Lung (tissue), 12 donors: ENCODE results near the gene HARBI1. TPM values are rescaled to one million over a fixed set of nuclear protein-coding genes. Genes with fewer than 3 reads are reported as not detected.
A peak's percentile ranks its signal among the peaks of the same experiment; 100 is the strongest.

Experiments
- ATAC-seq: fragments of 200-7000 bp; cut with Tn5 transposase; one replicate; pipeline ENCODE4 v1.9.1; 2020; ENCODE audit warnings: moderate number of reproducible peaks; ENCODE audit not compliant: insufficient read depth, low FRiP score
- DNase-seq, 3 donors: peaks; one replicate each; pipeline ENCODE4 v3.0.0-alpha.2; 2013 to 2017
- H3K27ac ChIP-seq, 2 donors: one replicate each; pipeline ENCODE4 v1.5.1; 2013; ENCODE audit warnings: mild to moderate bottlenecking in 2 of 2, moderate library complexity in 2 of 2, control low read depth in 1 of 2, inconsistent platforms in 1 of 2, low read depth in 1 of 2, low read length in 1 of 2
- H3K27me3 ChIP-seq, 3 donors: one replicate each; pipeline ENCODE4 v1.5.1; 2013; ENCODE audit warnings: low read length in 2 of 3; ENCODE audit not compliant: control insufficient read depth in 3 of 3, insufficient read depth in 3 of 3
- H3K36me3 ChIP-seq, 4 donors: one replicate each; pipeline ENCODE4 v1.5.1; 2013; ENCODE audit warnings: low read length in 4 of 4, mild to moderate bottlenecking in 1 of 4, moderate library complexity in 1 of 4; ENCODE audit not compliant: control insufficient read depth in 4 of 4, insufficient read depth in 4 of 4
- H3K4me1 ChIP-seq, 5 donors: one replicate each; pipeline ENCODE4 v1.5.1; 2013; ENCODE audit warnings: low read length in 5 of 5, mild to moderate bottlenecking in 2 of 5, moderate library complexity in 1 of 5; ENCODE audit not compliant: control insufficient read depth in 5 of 5, insufficient read depth in 5 of 5
- H3K4me3 ChIP-seq: one replicate; pipeline ENCODE4 v1.5.1; 2013; ENCODE audit warnings: mild to moderate bottlenecking, control low read depth, moderate library complexity
- H3K9ac ChIP-seq, 2 donors: one replicate each; pipeline ENCODE4 v1.5.1; 2013; ENCODE audit warnings: low read length in 2 of 2, control low read depth in 1 of 2; ENCODE audit not compliant: insufficient read depth in 1 of 2
- H3K9me3 ChIP-seq, 4 donors: one replicate each; pipeline ENCODE4 v1.5.1; 2013; ENCODE audit warnings: low read length in 3 of 4, mild to moderate bottlenecking in 1 of 4, moderate library complexity in 1 of 4; ENCODE audit not compliant: control insufficient read depth in 4 of 4, insufficient read depth in 3 of 4
- WGBS, 2 donors: extraction: QIAGEN DNeasy Blood & Tissue Kit; methylation state at CpG; one replicate each; pipeline ENCODE4 v1.1.7; 2013; 5-methylcytosine and 5-hydroxymethylcytosine counted together
- polyA plus RNA-seq, 2 donors: library from polyadenylated mRNA; stranded (reverse); fragments of 200-250 nt; gene quantifications; one replicate each; pipeline ENCODE4 v1.2.1, GENCODE V29; 2013
- total RNA-seq, 2 donors: library from RNA; depleted of rRNA in 1 of 2; stranded (reverse); fragments of >200 nt in 1 of 2; gene quantifications; one replicate each; pipeline ENCODE4 v1.2.1, GENCODE V29; 2014 to 2021
- TF ChIP-seq, protein P1 (sequence below): IDR thresholded peaks from 2 replicates; pipeline ENCODE4 v1.5.1; 2012; ENCODE audit warnings: mild to moderate bottlenecking; ENCODE audit errors: control extremely low read depth, extremely low read depth
- donor health status: control.
- donor health status: control.
- donor health status: Bipolar disorder and iron deficiency.
- donor health status: healthy.
- donor health status: DM: yes; HTN: yes; CAD: no.

Gene HARBI1
- total and polyA plus RNA-seq, 4 donors = 1.4 to 5.2 (median 3.6) TPM

DNA sequence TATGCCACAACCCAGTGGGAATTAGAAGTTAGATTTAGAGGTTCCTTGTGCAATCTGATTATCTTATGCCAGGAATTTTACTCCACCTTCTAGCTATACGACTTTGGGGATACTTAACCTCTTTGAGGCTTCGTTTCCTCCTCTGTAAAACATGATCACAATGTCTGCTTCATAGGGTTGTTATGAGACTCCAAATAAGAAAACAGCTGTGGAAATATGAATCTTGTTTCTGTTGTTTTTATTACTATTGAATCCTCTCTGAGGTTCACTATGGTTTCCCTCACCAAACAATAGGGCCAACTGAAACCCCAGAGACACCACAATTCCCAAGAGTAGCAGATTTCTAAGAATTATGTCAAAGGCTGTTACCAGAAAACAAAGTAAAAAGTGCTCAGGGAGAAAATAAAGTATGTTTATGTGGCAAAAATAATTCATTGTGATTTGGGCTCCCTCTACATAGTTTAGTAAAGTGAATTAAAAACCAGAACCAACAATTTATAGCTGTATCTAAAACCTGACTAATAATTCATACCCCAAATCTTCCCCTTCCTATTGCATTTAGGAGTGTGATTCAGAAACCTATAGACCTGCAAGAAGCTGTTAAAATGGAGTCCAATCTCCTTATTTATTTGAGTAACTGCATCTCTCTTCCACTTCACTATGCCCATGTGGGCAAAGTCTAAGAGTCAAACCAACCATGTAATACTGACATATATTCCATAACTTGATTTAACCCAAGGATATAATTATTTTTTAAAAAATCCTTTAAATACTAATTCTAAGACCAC lies 61.6 kb downstream of the HARBI1 start:
- H3K27ac ChIP-seq = peak overlapping the region in 1 of 2 donors; percentile 2
- 46 to 63% methylated on average over 2 of the region's 2 CpGs for WGBS, 2 donors
- TF ChIP-seq, protein P1, sequence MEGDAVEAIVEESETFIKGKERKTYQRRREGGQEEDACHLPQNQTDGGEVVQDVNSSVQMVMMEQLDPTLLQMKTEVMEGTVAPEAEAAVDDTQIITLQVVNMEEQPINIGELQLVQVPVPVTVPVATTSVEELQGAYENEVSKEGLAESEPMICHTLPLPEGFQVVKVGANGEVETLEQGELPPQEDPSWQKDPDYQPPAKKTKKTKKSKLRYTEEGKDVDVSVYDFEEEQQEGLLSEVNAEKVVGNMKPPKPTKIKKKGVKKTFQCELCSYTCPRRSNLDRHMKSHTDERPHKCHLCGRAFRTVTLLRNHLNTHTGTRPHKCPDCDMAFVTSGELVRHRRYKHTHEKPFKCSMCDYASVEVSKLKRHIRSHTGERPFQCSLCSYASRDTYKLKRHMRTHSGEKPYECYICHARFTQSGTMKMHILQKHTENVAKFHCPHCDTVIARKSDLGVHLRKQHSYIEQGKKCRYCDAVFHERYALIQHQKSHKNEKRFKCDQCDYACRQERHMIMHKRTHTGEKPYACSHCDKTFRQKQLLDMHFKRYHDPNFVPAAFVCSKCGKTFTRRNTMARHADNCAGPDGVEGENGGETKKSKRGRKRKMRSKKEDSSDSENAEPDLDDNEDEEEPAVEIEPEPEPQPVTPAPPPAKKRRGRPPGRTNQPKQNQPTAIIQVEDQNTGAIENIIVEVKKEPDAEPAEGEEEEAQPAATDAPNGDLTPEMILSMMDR = no peak
- no peaks in the 10 kb centered on the region for H3K9me3 ChIP-seq
- H3K9ac ChIP-seq = no peak overlapping the region
- H3K4me3 ChIP-seq = no peak overlapping the region
- H3K27me3 ChIP-seq = no peaks in the 10 kb centered on the region
- H3K4me1 ChIP-seq = peaks cover 0 to 27% (median 10%) of the 10 kb centered on the region in 5 donors
- DNase-seq (no peak), ATAC-seq (no peak)
- H3K36me3 ChIP-seq = no peaks in the 10 kb centered on the region

DNA sequence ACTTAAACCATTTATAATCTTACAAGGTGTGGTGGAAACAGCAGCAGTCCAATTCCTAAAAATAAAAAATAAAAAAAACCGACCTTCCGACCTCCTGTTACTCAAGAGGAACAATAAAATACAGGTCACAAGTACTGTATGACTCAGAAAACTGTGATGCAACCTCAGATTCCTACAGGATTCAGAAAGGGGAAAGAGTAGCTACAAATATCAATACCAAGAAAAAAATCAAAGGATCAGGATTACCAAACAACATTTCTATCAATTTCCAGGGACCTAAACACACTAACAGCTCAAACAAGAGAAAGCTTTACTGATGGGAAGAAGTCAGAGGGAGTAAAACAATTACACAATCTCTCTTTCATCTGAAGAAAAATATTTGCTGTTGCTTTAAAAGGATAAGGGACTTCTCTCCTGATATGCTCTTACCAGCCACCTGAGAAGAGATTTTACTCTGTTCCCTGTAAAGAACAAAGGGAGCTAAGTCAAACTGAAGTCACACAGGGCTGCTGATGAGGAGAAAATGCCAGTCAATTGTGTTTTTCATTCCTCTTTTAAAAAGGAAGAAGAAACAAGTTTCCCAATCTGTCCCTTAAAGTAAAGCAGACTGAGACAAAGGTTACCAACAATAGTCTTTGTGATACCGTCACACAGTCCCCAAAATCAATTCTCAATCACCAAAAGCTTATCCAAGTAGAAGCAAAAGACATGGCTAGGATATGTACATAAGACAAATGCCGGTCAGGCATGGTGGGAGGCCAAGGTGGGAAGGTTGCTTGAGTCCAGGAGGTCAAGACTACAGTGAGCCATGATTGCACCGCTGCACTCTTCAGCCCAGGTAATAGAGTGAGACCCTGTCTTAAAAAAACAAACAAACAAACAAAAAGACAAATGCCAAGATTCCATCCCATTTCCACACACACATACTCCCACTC lies 62.5 kb downstream of the HARBI1 start:
- peak in 1 of 3 donors; percentile 24 for DNase-seq
- H3K36me3 ChIP-seq = no peaks in the 10 kb centered on the region
- no peaks in the 10 kb centered on the region for H3K27me3 ChIP-seq
- 48 to 52% methylated on average over 5 of the region's 5 CpGs for WGBS, 2 donors
- peak; percentile 78 for ATAC-seq
- no peak overlapping the region for H3K9ac ChIP-seq
- TF ChIP-seq, protein P1 = no peak
- no peak overlapping the region for H3K4me3 ChIP-seq
- no peaks in the 10 kb centered on the region for H3K9me3 ChIP-seq
- peaks cover 0 to 24% (median 10%) of the 10 kb centered on the region in 5 donors for H3K4me1 ChIP-seq
- H3K27ac ChIP-seq = peak overlapping the region; percentile 69 to 77

DNA sequence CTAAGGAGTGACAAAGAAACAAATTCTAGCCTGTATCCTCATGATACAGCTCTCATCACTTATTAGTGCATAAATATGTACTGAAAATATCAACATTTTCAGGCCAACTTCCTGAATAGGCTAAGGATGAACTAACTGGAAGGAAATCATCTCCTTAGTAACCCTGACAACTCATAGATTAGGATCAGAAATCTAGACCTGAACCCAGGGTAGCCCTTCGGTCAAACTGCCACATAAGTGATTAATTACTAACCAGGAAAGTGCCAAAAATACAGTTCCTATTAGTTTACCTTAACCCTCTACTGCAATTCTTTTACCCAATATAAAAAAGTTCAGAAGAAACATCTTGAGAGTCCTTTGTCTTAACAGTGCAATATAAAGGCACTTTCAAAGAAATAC lies 63.2 kb downstream of the HARBI1 start:
- Histone ChIP-seq H3K36me3 (no peaks in the 10 kb centered on the region), H3K4me3 (no peak overlapping the region), H3K27me3 (no peaks in the 10 kb centered on the region), H3K9me3 (no peaks in the 10 kb centered on the region), H3K4me1 (peaks cover 0 to 23% (median 10%) of the 10 kb centered on the region in 5 donors), H3K27ac (peak overlapping the region in 1 of 2 donors; percentile 77), H3K9ac (no peak overlapping the region)
- 7% methylated on average over 1 of the region's 1 CpG for WGBS, 2 donors
- no peak for DNase-seq
- TF ChIP-seq, protein P1 = no peak
- ATAC-seq = peak; percentile 6

Other genes with a start within 250 kb of the HARBI1 start
- gene MDK, start 235.6 kb downstream of the HARBI1 start, total RNA-seq = 100 to 1,000 TPM in 1 of 2 donors, 10 to 100 TPM in 1; 52.1 to 134 TPM
- gene MDK, start 235.6 kb downstream of the HARBI1 start, polyA plus RNA-seq = 10 to 100 TPM; 26.9 to 30.9 TPM
- under 1 TPM in 1 of 2 donors, not detected in 1; 0.28 TPM for gene CHRM4, start 225.5 kb downstream of the HARBI1 start, total RNA-seq
- gene CHRM4, start 225.5 kb downstream of the HARBI1 start, polyA plus RNA-seq = under 1 TPM; 0.05 to 0.10 TPM
- gene AMBRA1, start 23.2 kb downstream of the HARBI1 start, total RNA-seq = 10 to 100 TPM; 34.5 to 41.2 TPM
- gene AMBRA1, start 23.2 kb downstream of the HARBI1 start, polyA plus RNA-seq = 10 to 100 TPM in 1 of 2 donors, 1 to 10 TPM in 1; 7.4 to 12.9 TPM
- gene ATG13, start 326 bp upstream of the HARBI1 start, total RNA-seq = 10 to 100 TPM; 63.8 to 72.8 TPM
- gene ATG13, start 326 bp upstream of the HARBI1 start, polyA plus RNA-seq = 10 to 100 TPM; 29.1 to 40.9 TPM
- gene ARHGAP1, start 83.4 kb upstream of the HARBI1 start, total RNA-seq = 10 to 100 TPM; 41.5 to 87.9 TPM
- 10 to 100 TPM; 23.3 to 31.7 TPM for gene ARHGAP1, start 83.4 kb upstream of the HARBI1 start, polyA plus RNA-seq
- 10 to 100 TPM in 1 of 2 donors, 1 to 10 TPM in 1; 3.2 to 12.7 TPM for gene ZNF408, start 83.8 kb upstream of the HARBI1 start, total RNA-seq
- gene ZNF408, start 83.8 kb upstream of the HARBI1 start, polyA plus RNA-seq = 1 to 10 TPM; 5.8 to 7.9 TPM
- under 1 TPM; 0.26 to 0.40 TPM for gene F2, start 102.0 kb upstream of the HARBI1 start, total RNA-seq
- under 1 TPM in 1 of 2 donors, not detected in 1; 0.01 TPM for gene F2, start 102.0 kb upstream of the HARBI1 start, polyA plus RNA-seq
- 10 to 100 TPM; 50.0 to 76.7 TPM for gene CKAP5, start 229.1 kb upstream of the HARBI1 start, total RNA-seq
- gene CKAP5, start 229.1 kb upstream of the HARBI1 start, polyA plus RNA-seq = 10 to 100 TPM in 1 of 2 donors, 1 to 10 TPM in 1; 5.7 to 14.4 TPM